ENCODE data around the gene C3. TPM values are rescaled to one million over a fixed set of nuclear protein-coding genes. Genes with fewer than 3 reads are reported as not detected.

The C3 gene
- total and polyA plus RNA-seq, 2 of the 13 experiments (the other 11 are each of a cell fraction or from before 2014, with no cell fraction given) = 1,455 to 6,272 TPM

- no peak for TF ChIP-seq ZNF691 (CRISPR knock-in tag; IDR thresholded peaks at IDR 0.05; ENCODE audit: borderline replicate concordance, low read depth)
- peak; percentile 60; the same call in 1 of the 2 replicates for TF ChIP-seq HDAC1 (CRISPR knock-in tag; IDR thresholded peaks at IDR 0.05)
- no peak; a peak in 1 of 4 replicates for TF ChIP-seq HMGXB4 (CRISPR knock-in tag; IDR thresholded peaks at IDR 0.05; ENCODE audit: borderline replicate concordance in 1 of 2, low read depth in 1 of 2)
- TF ChIP-seq ZNF674 (CRISPR knock-in tag; IDR thresholded peaks at IDR 0.05; ENCODE audit: low read depth) = no peak
- no peak for TF ChIP-seq IKZF4 (CRISPR knock-in tag; IDR thresholded peaks at IDR 0.05; ENCODE audit: borderline replicate concordance, low read depth, not compliant biosample characterization)
- no peak for TF ChIP-seq ZNF589 (CRISPR knock-in tag; conservative IDR thresholded peaks at IDR 0.05)
- TF ChIP-seq WIZ (CRISPR knock-in tag; IDR thresholded peaks at IDR 0.05) = no peak
- TF ChIP-seq DNMT1 (CRISPR knock-in tag; IDR thresholded peaks at IDR 0.05) = no peak
- no peak for TF ChIP-seq MAFF (IDR thresholded peaks at IDR 0.05; ENCODE audit: low read depth, low read length)
- peak; percentile 82 for TF ChIP-seq SKIL (CRISPR knock-in tag; IDR thresholded peaks at IDR 0.05; ENCODE audit: borderline replicate concordance)
- no peak for TF ChIP-seq ZNF83 (CRISPR knock-in tag; IDR thresholded peaks at IDR 0.05; ENCODE audit: borderline replicate concordance)
- TF ChIP-seq ZEB1 (IDR thresholded peaks at IDR 0.05; ENCODE audit: insufficient replicate concordance, low read depth) = peak; percentile 77
- no peak for TF ChIP-seq DMTF1 (CRISPR knock-in tag; IDR thresholded peaks at IDR 0.05)
- no peak for TF ChIP-seq ZNF343 (CRISPR knock-in tag; IDR thresholded peaks at IDR 0.05)
- no peak for TF ChIP-seq TFDP2 (CRISPR knock-in tag; IDR thresholded peaks at IDR 0.05)
- no peak for TF ChIP-seq MED8 (CRISPR knock-in tag; IDR thresholded peaks at IDR 0.05; ENCODE audit: insufficient replicate concordance)
- no peak for TF ChIP-seq MTF2 (CRISPR knock-in tag; IDR thresholded peaks at IDR 0.05; ENCODE audit: borderline replicate concordance)
Observed at GRCh38 chr19:6734096-6734696, 13.7 kb upstream of the C3 start (continued).
